Thoracic aorta (tissue), 2 donors: ENCODE data around the gene TMEM114. TPM values are rescaled to one million over a fixed set of nuclear protein-coding genes. Genes with fewer than 3 reads are reported as not detected.

Experiments
- ATAC-seq: fragments of 150-250 bp; one replicate; pipeline ENCODE4 v1.8.0; 2017; ENCODE audit warnings: low read depth; ENCODE audit not compliant: insufficient number of reproducible peaks, low FRiP score
- DNase-seq: peaks from one replicate; pipeline ENCODE4 v3.0.0-alpha.2; 2020; ENCODE audit warnings: low spot score
- H3K27ac ChIP-seq, 2 donors: fragments of 200-600 bp; sonication (generic); 1 replicate in 1 of 2; 2 replicates in 1 of 2; pipeline ENCODE4 v1.5.1; 2016; ENCODE audit warnings: mild to moderate bottlenecking in 2 of 2, moderate library complexity in 2 of 2
- H3K27me3 ChIP-seq: fragments of 200-600 bp; sonication (generic); replicated peaks from 2 replicates; pipeline ENCODE4 v1.6.0; 2016; ENCODE audit warnings: mild to moderate bottlenecking; ENCODE audit not compliant: insufficient read depth
- H3K36me3 ChIP-seq: fragments of 200-600 bp; sonication (generic); one replicate; pipeline ENCODE4 v1.5.1; 2016
- H3K4me1 ChIP-seq, 2 donors: fragments of 200-600 bp; sonication (generic); 1 replicate in 1 of 2; 2 replicates in 1 of 2; pipeline versions ENCODE4 v1.5.1 to v1.6.0; 2016; ENCODE audit warnings: low read depth in 2 of 2, mild to moderate bottlenecking in 1 of 2; ENCODE audit not compliant: control insufficient read depth in 1 of 2
- H3K4me3 ChIP-seq: fragments of 200-600 bp; sonication (generic); 2 replicates; pipeline ENCODE4 v1.5.1; 2016; ENCODE audit warnings: mild to moderate bottlenecking
- H3K9me3 ChIP-seq: fragments of 200-600 bp; sonication (generic); 2 replicates; pipeline ENCODE4 v1.5.1; 2016
- total RNA-seq, 2 donors: library from RNA; depleted of rRNA; stranded (reverse); fragments of >200 nt; gene quantifications; one replicate each; pipeline versions ENCODE4 v1.1.0 to v1.2.3, GENCODE V29; 2016
- TF ChIP-seq, protein P1 (sequence below): fragments of 200-600 bp; sonication (generic); IDR thresholded peaks from one replicate; pipeline ENCODE4 v1.5.1; 2019; ENCODE audit warnings: antibody characterized with exemption

TMEM114 gene
- total RNA-seq, 2 donors from 2014 or later = not detected

DNA sequence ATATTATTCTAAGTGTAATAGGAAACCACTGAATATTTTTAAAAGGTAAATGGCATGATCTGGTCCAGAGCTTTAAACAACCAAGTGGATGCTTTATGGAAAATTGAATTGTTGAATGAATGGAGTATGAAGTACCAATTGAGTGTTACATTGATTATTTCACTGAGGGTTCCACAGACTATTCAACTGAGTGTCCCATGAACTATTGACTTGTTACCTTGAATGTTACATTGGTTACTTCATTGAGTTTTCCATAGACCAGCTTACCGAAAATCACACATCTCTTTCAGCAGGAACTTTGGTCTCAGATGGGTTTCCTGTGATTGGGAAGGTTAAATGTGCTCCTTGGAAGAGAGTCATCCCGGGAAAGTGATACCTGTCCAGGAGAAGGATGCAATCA lies 56.8 kb downstream of the TMEM114 start:
- H3K4me3 ChIP-seq = no peak overlapping the region
- H3K27me3 ChIP-seq = no peaks in the 10 kb centered on the region
- H3K36me3 ChIP-seq = no peaks in the 10 kb centered on the region
- TF ChIP-seq, protein P1, sequence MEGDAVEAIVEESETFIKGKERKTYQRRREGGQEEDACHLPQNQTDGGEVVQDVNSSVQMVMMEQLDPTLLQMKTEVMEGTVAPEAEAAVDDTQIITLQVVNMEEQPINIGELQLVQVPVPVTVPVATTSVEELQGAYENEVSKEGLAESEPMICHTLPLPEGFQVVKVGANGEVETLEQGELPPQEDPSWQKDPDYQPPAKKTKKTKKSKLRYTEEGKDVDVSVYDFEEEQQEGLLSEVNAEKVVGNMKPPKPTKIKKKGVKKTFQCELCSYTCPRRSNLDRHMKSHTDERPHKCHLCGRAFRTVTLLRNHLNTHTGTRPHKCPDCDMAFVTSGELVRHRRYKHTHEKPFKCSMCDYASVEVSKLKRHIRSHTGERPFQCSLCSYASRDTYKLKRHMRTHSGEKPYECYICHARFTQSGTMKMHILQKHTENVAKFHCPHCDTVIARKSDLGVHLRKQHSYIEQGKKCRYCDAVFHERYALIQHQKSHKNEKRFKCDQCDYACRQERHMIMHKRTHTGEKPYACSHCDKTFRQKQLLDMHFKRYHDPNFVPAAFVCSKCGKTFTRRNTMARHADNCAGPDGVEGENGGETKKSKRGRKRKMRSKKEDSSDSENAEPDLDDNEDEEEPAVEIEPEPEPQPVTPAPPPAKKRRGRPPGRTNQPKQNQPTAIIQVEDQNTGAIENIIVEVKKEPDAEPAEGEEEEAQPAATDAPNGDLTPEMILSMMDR = no peak
- no peak overlapping the region for H3K27ac ChIP-seq
- no peaks in the 10 kb centered on the region for H3K4me1 ChIP-seq
- ATAC-seq (no peak), DNase-seq (no peak)
- H3K9me3 ChIP-seq = no peaks in the 10 kb centered on the region

DNA sequence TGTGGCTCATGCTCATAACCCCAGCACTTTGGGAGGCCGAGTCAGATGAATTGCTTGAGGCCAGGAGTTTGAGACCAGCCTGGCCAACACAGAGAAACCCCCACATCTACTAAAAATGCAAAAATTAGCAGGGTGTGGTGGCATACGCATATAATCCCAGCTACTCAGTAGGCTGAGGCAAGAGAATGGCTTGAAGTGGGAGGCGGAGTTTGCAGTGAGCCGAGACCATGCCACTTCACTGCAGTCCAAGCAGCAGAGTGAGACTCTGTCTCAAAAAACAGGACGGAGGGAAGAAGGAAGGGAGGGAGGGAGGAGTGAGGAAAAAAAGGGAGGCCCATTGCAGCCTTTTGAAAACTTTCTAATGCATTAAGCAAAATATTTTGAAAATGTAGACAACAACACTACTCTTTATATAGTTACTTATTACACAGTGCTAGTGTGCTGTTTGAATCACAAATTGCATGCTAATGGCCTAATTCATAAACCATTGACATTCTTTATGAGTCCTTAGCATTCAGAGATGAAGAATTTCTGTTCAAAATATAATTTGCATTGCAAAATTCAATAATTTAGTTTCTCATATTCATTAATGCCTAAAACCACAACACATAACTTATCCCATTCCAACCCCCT lies 59.4 kb downstream of the TMEM114 start:
- no peaks in the 10 kb centered on the region for H3K9me3 ChIP-seq
- TF ChIP-seq, protein P1 = no peak

DNA sequence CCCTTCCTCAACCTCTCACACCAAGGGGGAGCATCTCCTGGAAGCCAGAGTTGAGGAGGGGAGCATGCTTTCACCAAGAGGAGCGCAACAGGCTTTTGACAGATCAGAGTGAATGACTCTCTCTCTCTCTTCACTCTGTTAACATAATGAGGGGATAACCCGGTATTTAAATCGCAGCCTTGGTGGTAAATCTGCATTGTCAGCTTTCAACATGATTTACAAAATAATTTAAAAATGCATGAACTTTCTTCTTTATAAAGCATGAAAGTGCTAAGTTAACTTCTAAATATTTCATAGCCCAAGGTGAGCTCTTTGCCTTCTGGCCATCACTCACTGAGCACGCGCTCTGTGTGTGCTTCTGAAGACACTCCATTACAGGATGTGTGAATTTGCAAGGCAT lies 61.8 kb downstream of the TMEM114 start:
- no peaks in the 10 kb centered on the region for H3K9me3 ChIP-seq
- ATAC-seq (no peak), DNase-seq (no peak)
- H3K27me3 ChIP-seq = no peaks in the 10 kb centered on the region
- no peak overlapping the region for H3K27ac ChIP-seq
- no peak overlapping the region for H3K4me3 ChIP-seq
- no peaks in the 10 kb centered on the region for H3K36me3 ChIP-seq
- TF ChIP-seq, protein P1 = no peak
- H3K4me1 ChIP-seq = no peaks in the 10 kb centered on the region

More for the DNA sequence above, 59.4 kb downstream of the TMEM114 start:
- DNase-seq (no peak), ATAC-seq (no peak)
- no peaks in the 10 kb centered on the region for H3K27me3 ChIP-seq
- no peak overlapping the region for H3K4me3 ChIP-seq
- no peaks in the 10 kb centered on the region for H3K4me1 ChIP-seq
- H3K27ac ChIP-seq = no peak overlapping the region
- H3K36me3 ChIP-seq = no peaks in the 10 kb centered on the region

DNA sequence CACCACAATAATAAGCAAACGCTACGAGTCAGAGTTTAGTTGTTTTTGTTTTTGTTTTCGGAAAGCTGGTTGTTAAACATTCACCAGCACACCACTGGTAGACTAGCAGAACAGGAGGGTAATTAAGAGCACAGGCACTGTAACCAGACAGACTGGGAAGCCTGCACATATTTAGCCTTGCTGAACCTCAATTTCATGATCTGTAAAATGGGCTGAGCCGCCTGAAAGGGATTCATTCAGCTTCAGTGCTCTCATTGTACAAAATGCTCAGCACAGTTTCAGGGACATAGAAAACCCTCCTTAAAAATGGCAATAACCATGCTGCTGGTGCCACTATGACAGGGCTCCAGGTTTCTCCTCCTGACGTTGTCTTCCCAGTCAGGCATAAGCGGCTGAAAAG lies 66.4 kb downstream of the TMEM114 start:
- ATAC-seq = no peak
- Histone ChIP-seq H3K27ac (no peak overlapping the region), H3K4me3 (no peak overlapping the region), H3K9me3 (no peaks in the 10 kb centered on the region), H3K4me1 (no peaks in the 10 kb centered on the region), H3K36me3 (no peaks in the 10 kb centered on the region), H3K27me3 (no peaks in the 10 kb centered on the region)
- no peak for DNase-seq
- TF ChIP-seq, protein P1 = no peak

DNA sequence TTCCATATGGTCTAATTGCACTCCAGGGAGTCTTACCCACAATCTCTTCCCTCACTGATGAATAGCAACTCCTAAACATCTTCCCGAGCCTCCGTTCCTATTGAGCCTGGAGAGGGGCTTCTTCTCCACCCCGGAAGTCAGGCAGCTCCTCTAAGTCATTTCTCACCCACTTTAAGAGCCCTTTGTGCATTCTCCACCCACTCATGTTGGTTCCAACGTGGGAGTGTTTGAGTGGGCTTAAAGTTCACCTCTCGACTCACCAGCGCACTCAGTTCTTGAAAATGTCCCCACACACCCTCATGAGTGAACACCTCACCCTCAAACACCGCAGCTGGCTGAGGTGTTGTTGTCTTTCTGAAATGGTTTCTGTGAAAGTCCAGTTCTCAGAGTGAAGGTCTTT lies 67.6 kb downstream of the TMEM114 start:
- no peak for ATAC-seq
- no peak overlapping the region for H3K4me3 ChIP-seq
- no peaks in the 10 kb centered on the region for H3K36me3 ChIP-seq
- TF ChIP-seq, protein P1 = no peak
- no peak for DNase-seq
- no peak overlapping the region for H3K27ac ChIP-seq
- H3K9me3 ChIP-seq = no peaks in the 10 kb centered on the region
- H3K27me3 ChIP-seq = no peaks in the 10 kb centered on the region
- no peaks in the 10 kb centered on the region for H3K4me1 ChIP-seq
